HepG2 (cell line): ENCODE data around the gene LTB4R. TPM values are rescaled to one million over a fixed set of nuclear protein-coding genes. Genes with fewer than 3 reads are reported as not detected.

Source experiments
- CTCF ChIP-seq: sonication (generic); formaldehyde crosslinking; IDR thresholded peaks from 2 replicates; pipeline ENCODE4 v1.5.0; 2020; ENCODE audit warnings: mild to moderate bottlenecking, missing genetic modification reagents, moderate library complexity
- GZF1 ChIP-seq: sonication (generic); formaldehyde crosslinking; IDR thresholded peaks from 2 replicates; pipeline ENCODE4 v1.5.1; 2020; ENCODE audit warnings: mild to moderate bottlenecking, missing genetic modification reagents
- KLF16 ChIP-seq, 2 experiments: sonication (generic) in 1 of 2; formaldehyde crosslinking in 1 of 2; IDR thresholded peaks; 2 replicates each; pipeline versions ENCODE4 v1.6.1 to v1.8.0; 2016 to 2023; ENCODE audit warnings: missing genetic modification reagents in 2 of 2, missing compliant biosample characterization in 1 of 2
- ZNF143 ChIP-seq: sonication (generic); formaldehyde crosslinking; IDR thresholded peaks from 2 replicates; pipeline ENCODE4 v1.4.0; 2020; ENCODE audit warnings: missing genetic modification reagents
- ZNF557 ChIP-seq: sonication (generic); formaldehyde crosslinking; IDR thresholded peaks from 2 replicates; pipeline ENCODE4 v1.4.0; 2020; ENCODE audit warnings: missing genetic modification reagents
- ZSCAN22 ChIP-seq: sonication (generic); formaldehyde crosslinking; IDR thresholded peaks from 2 replicates; pipeline ENCODE4 v1.4.0; 2020; ENCODE audit warnings: mild to moderate bottlenecking, missing genetic modification reagents
- polyA plus RNA-seq, 8 experiments: library from polyadenylated mRNA; depleted of rRNA in 3 of 8; stranded (reverse) in 7 of 8; unstranded in 1 of 8; fragments of >200 nt; fragmentation: Illumina TruSeq in 4 of 8; extraction: Trizol in 4 of 8; gene quantifications; 2 replicates each; pipeline versions ENCODE4 v1.2.1 to v1.2.3, GENCODE V29; 2011 to 2016; ENCODE audit warnings: low read depth in 4 of 8, missing spikeins in 1 of 8, mixed read lengths in 1 of 8; ENCODE audit not compliant: insufficient read depth in 1 of 8
- total RNA-seq, 5 experiments: library from RNA; depleted of rRNA; stranded (reverse); fragments of >200 nt; fragmentation: Illumina TruSeq; extraction: Trizol; gene quantifications; 2 replicates each; pipeline ENCODE4 v1.2.3, GENCODE V29; 2016; ENCODE audit warnings: low read depth in 1 of 5
- TF ChIP-seq, protein P1 (sequence below): IDR thresholded peaks from 2 replicates; pipeline ENCODE4 v1.6.1; 2016; ENCODE audit warnings: low read depth, missing genetic modification reagents, missing compliant biosample characterization
- TF ChIP-seq, protein P2 (sequence below): sonication (generic); formaldehyde crosslinking; IDR thresholded peaks from 2 replicates; pipeline ENCODE4 v1.5.1; 2020; ENCODE audit warnings: missing genetic modification reagents, mild to moderate bottlenecking, borderline replicate concordance
- TF ChIP-seq, protein P3 (sequence below): sonication (generic); formaldehyde crosslinking; IDR thresholded peaks from 2 replicates; pipeline ENCODE4 v1.8.1; 2023; ENCODE audit warnings: missing genetic modification reagents, inconsistent platforms, borderline replicate concordance

The LTB4R gene
- total and polyA plus RNA-seq, 2 of the 13 experiments (the other 11 are each of a cell fraction or from before 2014, with no cell fraction given), result 3.2 to 8.2 TPM

GRCh38 chr14:24315807-24316596 lies 4.7 kb downstream of the LTB4R start (continued):
- TF ChIP-seq, protein P1, sequence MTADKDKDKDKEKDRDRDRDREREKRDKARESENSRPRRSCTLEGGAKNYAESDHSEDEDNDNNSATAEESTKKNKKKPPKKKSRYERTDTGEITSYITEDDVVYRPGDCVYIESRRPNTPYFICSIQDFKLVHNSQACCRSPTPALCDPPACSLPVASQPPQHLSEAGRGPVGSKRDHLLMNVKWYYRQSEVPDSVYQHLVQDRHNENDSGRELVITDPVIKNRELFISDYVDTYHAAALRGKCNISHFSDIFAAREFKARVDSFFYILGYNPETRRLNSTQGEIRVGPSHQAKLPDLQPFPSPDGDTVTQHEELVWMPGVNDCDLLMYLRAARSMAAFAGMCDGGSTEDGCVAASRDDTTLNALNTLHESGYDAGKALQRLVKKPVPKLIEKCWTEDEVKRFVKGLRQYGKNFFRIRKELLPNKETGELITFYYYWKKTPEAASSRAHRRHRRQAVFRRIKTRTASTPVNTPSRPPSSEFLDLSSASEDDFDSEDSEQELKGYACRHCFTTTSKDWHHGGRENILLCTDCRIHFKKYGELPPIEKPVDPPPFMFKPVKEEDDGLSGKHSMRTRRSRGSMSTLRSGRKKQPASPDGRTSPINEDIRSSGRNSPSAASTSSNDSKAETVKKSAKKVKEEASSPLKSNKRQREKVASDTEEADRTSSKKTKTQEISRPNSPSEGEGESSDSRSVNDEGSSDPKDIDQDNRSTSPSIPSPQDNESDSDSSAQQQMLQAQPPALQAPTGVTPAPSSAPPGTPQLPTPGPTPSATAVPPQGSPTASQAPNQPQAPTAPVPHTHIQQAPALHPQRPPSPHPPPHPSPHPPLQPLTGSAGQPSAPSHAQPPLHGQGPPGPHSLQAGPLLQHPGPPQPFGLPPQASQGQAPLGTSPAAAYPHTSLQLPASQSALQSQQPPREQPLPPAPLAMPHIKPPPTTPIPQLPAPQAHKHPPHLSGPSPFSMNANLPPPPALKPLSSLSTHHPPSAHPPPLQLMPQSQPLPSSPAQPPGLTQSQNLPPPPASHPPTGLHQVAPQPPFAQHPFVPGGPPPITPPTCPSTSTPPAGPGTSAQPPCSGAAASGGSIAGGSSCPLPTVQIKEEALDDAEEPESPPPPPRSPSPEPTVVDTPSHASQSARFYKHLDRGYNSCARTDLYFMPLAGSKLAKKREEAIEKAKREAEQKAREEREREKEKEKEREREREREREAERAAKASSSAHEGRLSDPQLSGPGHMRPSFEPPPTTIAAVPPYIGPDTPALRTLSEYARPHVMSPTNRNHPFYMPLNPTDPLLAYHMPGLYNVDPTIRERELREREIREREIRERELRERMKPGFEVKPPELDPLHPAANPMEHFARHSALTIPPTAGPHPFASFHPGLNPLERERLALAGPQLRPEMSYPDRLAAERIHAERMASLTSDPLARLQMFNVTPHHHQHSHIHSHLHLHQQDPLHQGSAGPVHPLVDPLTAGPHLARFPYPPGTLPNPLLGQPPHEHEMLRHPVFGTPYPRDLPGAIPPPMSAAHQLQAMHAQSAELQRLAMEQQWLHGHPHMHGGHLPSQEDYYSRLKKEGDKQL, result peak; percentile 65; the same call in 1 of the 2 replicates
- TF ChIP-seq GZF1 (CRISPR knock-in tag) (peak; percentile 88; the same call in 1 of the 2 replicates), KLF16 (CRISPR knock-in tag; IDR thresholded peaks at IDR 0.05) (peak in 1 of 2 experiments; percentile 95; a peak in 2 of 4 replicates), ZNF143 (CRISPR knock-in tag) (peak; percentile 66), CTCF (peak; percentile 88), ZSCAN22 (CRISPR knock-in tag) (peak; percentile 90), ZNF557 (CRISPR knock-in tag) (peak; percentile 99)
- TF ChIP-seq, protein P2, sequence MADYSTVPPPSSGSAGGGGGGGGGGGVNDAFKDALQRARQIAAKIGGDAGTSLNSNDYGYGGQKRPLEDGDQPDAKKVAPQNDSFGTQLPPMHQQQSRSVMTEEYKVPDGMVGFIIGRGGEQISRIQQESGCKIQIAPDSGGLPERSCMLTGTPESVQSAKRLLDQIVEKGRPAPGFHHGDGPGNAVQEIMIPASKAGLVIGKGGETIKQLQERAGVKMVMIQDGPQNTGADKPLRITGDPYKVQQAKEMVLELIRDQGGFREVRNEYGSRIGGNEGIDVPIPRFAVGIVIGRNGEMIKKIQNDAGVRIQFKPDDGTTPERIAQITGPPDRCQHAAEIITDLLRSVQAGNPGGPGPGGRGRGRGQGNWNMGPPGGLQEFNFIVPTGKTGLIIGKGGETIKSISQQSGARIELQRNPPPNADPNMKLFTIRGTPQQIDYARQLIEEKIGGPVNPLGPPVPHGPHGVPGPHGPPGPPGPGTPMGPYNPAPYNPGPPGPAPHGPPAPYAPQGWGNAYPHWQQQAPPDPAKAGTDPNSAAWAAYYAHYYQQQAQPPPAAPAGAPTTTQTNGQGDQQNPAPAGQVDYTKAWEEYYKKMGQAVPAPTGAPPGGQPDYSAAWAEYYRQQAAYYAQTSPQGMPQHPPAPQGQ, result peak; percentile 97; the same call in 1 of the 2 replicates
- TF ChIP-seq, protein P3, sequence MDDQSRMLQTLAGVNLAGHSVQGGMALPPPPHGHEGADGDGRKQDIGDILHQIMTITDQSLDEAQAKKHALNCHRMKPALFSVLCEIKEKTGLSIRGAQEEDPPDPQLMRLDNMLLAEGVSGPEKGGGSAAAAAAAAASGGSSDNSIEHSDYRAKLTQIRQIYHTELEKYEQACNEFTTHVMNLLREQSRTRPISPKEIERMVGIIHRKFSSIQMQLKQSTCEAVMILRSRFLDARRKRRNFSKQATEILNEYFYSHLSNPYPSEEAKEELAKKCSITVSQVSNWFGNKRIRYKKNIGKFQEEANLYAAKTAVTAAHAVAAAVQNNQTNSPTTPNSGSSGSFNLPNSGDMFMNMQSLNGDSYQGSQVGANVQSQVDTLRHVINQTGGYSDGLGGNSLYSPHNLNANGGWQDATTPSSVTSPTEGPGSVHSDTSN (CRISPR knock-in tag), result peak; percentile 98
